Left forelimb (tissue), 1 donor: ENCODE results near the gene STAM.
"Not testable (repeated sequence)": the region's sequence is repeated elsewhere in the genome, so short reads cannot be mapped to it uniquely, and the experiment has no call there.

Experiments
- DNase-seq: peaks from one replicate; pipeline ENCODE4 v3.0.0-alpha.2; 2018; ENCODE audit warnings: low spot score

STAM gene

GRCh38 chr10:17643755-17644484 is at the start of gene STAM:
TSS of gene STAM (plus strand) at chr10:17644151. CDS start at chr10:17644340, 189 bp downstream.
- DNase-seq = peak; percentile 95

DNA sequence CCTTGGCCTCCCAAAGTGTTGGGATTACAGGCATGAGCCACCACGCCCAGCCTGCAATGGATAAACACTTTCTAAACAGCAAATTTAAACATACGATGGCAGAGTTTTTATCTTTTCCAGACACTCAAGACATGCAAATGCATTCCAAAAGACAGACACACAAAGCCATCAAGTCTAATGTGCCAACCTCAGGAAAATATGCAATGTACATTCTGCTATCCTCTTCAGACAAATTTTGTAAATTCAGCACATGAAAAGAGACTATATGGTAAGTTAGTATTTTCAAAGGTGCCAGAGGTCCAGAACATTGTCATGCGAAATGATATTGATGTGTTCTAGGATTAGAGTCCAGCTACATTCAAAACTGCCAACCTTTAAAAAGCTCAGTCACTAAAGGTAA is 46.6 kb upstream of the STAM start:
- DNase-seq = no peak

DNA sequence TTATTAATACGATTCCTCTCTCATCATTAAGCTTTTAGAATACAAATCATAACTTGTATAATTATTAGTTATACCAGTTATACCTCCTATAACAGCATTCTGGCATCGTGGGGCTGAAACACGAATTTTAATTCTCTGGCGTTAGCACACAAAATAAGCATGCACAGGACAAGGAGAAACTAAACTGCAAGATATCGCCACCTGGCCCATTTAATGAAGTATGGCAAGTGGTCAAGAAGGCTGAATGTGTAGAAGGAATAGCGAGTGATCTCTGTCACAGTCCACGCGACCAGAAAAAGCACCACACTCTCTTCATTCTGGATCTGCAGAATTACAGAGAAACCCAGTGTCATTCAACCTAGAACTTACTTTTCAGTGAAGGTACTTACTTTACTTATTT is 44.9 kb upstream of the STAM start:
- DNase-seq = no peak

GRCh38 chr10:17605936-17606335 is 38.0 kb upstream of the STAM start:
- DNase-seq = no peak

GRCh38 chr10:17606547-17607040 is 37.4 kb upstream of the STAM start:
- no peak for DNase-seq

DNA sequence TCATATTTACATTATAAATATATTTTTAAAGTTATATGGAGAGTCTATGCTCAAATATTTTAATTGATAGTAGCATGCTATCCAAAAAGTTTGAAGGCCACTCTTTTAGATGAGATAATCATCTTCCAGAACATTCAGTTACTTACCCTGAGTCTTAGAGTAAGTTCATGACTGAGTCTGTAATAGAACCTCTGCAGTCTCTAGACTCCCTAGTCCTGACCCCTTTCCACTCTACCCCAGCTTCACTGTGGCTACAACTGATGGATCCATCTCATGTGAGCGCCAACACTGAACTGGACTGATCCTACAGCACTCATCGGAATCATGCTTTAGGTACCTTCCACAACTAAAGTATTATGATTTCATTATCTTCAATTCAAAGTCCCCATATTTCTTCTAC is 36.9 kb upstream of the STAM start:
- no peak for DNase-seq

- no peak for DNase-seq
These were observed 36.2 kb upstream of the STAM start for GRCh38 chr10:17607603-17608332.

GRCh38 chr10:17609523-17610079 is 34.4 kb upstream of the STAM start:
- DNase-seq = no peak

- DNase-seq = peak; percentile 68
These were observed 27.4 kb upstream of the STAM start for GRCh38 chr10:17616403-17617030.

GRCh38 chr10:17617031-17617911 is 26.7 kb upstream of the STAM start, which contains the start of gene HACD1:
TSS of gene HACD1 (minus strand) at chr10:17617374. CDS start at chr10:17617339, 35 bp downstream.
- peak; percentile 74 for DNase-seq

- no peak for DNase-seq
These were observed 21.9 kb upstream of the STAM start for GRCh38 chr10:17622061-17622460.

DNA sequence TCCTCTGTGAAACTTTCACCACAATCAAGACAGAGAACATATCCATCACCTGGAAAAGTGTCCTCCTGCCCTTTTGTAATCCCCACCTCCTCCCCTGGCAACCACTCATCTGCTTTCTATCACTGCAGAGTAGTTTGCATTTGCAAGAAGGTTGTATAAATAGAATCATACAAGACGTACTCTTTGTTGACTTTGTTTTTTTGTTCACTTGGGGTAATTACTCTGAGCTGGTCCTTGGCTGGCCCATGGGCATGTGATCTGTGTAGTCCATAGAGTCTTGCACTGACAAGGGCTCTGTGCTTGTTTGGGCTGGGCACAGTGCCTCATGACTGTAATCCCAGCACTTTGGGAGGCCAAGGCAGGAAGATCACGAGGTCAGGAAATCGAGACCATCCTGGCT is 19.0 kb upstream of the STAM start:
- DNase-seq = no peak

DNA sequence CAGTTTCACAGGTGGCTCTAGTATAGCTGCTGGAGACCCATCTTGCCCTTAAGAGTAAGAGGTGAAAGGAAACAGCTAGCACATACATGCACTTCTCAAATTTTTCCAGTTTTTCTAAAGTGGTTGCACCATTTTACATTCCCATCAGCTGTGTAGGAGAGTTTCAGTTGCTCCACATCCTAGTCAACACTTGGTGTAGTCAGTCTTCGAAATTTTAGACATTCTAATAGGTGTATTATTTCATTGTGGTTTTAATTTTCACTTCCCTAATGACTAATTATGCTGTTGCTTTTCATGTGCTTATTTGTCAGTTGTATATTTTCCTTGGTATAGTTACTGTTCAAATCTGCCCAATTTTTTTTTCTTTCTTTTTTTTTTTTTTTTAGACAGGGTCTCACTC is 17.3 kb upstream of the STAM start:
- DNase-seq = no peak

GRCh38 chr10:17632590-17632989 is 11.4 kb upstream of the STAM start:
- DNase-seq = not testable (repeated sequence)

GRCh38 chr10:17633353-17633752 is 10.6 kb upstream of the STAM start:
- DNase-seq = no peak

DNA sequence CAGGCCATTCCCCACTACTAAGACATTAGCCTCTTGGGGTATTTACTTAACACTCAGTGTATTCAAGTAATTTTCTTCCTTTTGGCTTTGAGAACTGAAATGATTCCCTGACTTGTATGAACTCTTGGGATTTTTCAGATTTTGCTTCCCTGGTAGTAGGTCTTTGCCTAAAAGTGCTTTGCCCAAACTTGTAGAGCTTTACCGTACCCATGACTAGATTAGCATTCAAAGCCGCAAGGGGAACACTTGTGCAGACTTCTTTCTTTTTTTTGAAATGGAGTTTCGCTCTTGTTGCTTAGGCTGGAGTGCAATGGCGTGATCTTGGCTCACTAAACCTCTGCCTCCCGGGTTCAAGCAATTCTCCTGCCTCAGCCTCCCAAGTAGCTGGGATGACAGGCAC is 6.1 kb upstream of the STAM start:
- no peak for DNase-seq

- no peak for DNase-seq
These were observed 3.6 kb upstream of the STAM start for GRCh38 chr10:17640331-17640816.

DNA sequence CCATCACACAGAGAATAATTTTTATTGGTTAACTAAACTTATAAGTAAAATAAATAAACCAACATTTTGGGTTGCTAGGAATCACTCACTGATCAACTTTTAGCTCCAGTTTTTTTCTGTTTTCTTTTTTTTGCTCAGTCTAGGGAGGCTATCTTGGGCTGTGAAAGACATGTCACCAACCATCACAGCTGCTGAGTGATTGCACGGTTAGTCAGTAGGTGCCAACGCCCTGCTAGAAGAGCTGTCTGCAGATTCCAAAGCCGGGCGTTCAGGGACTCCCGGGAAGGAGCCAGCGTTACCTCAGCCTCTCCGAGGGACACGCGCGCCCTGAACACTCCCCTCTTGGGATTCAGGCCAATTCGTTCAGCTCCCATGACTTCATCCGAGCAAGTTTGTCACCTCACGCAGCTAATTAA is 604 bp upstream of the STAM start:
- DNase-seq = no peak

GRCh38 chr10:17644485-17644943 is 563 bp downstream of the STAM start:
- DNase-seq = no peak

DNA sequence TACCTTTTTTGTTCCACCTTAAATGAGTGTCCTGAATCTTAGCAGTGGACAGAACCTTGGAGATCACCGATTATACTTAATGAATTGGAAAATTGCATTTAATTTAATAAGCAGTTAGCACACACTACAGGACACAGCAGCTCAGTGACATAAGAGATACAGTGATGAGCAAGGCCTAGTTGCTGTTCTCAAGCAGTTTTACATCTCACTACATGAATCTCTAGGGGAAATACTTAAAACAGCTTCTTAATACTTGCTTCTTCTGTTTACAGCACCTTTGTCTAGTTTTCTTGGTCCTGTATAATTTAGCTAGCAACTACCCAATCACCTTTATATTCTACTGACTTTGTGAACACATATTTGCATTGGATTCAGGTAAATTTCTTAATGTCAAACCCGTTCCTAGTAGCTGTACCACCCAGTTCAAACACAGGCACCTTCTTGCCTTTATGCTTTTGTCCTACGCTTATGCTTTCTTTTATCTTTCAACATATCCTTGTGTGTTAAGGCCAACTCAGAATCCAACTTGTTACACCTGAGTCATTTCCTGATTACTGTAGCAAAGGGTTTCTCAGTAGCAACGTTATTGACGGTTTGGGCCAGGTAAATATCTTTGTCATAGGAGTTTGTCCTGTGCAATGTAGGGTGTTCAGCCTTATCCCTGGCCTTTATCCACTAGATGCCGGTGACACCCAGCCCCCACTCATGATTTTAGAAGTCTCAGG is 1.8 kb downstream of the STAM start:
- no peak for DNase-seq
